Lung (tissue), 12 donors: ENCODE data around the gene ATP12A. TPM values are rescaled to one million over a fixed set of nuclear protein-coding genes. Genes with fewer than 3 reads are reported as not detected.

Experiments used
- ATAC-seq: fragments of 200-7000 bp; cut with Tn5 transposase; one replicate; pipeline ENCODE4 v1.9.1; 2020; ENCODE audit warnings: moderate number of reproducible peaks; ENCODE audit not compliant: insufficient read depth, low FRiP score
- DNase-seq, 3 donors: peaks; one replicate each; pipeline ENCODE4 v3.0.0-alpha.2; 2013 to 2017
- H3K27ac ChIP-seq, 2 donors: one replicate each; pipeline ENCODE4 v1.5.1; 2013; ENCODE audit warnings: mild to moderate bottlenecking in 2 of 2, moderate library complexity in 2 of 2, control low read depth in 1 of 2, inconsistent platforms in 1 of 2, low read depth in 1 of 2, low read length in 1 of 2
- H3K27me3 ChIP-seq, 3 donors: one replicate each; pipeline ENCODE4 v1.5.1; 2013; ENCODE audit warnings: low read length in 2 of 3; ENCODE audit not compliant: control insufficient read depth in 3 of 3, insufficient read depth in 3 of 3
- H3K36me3 ChIP-seq, 4 donors: one replicate each; pipeline ENCODE4 v1.5.1; 2013; ENCODE audit warnings: low read length in 4 of 4, mild to moderate bottlenecking in 1 of 4, moderate library complexity in 1 of 4; ENCODE audit not compliant: control insufficient read depth in 4 of 4, insufficient read depth in 4 of 4
- H3K4me1 ChIP-seq, 5 donors: one replicate each; pipeline ENCODE4 v1.5.1; 2013; ENCODE audit warnings: low read length in 5 of 5, mild to moderate bottlenecking in 2 of 5, moderate library complexity in 1 of 5; ENCODE audit not compliant: control insufficient read depth in 5 of 5, insufficient read depth in 5 of 5
- H3K4me3 ChIP-seq: one replicate; pipeline ENCODE4 v1.5.1; 2013; ENCODE audit warnings: mild to moderate bottlenecking, control low read depth, moderate library complexity
- H3K9ac ChIP-seq, 2 donors: one replicate each; pipeline ENCODE4 v1.5.1; 2013; ENCODE audit warnings: low read length in 2 of 2, control low read depth in 1 of 2; ENCODE audit not compliant: insufficient read depth in 1 of 2
- H3K9me3 ChIP-seq, 4 donors: one replicate each; pipeline ENCODE4 v1.5.1; 2013; ENCODE audit warnings: low read length in 3 of 4, mild to moderate bottlenecking in 1 of 4, moderate library complexity in 1 of 4; ENCODE audit not compliant: control insufficient read depth in 4 of 4, insufficient read depth in 3 of 4
- WGBS, 2 donors: extraction: QIAGEN DNeasy Blood & Tissue Kit; methylation state at CpG; one replicate each; pipeline ENCODE4 v1.1.7; 2013; 5-methylcytosine and 5-hydroxymethylcytosine counted together
- polyA plus RNA-seq, 2 donors: library from polyadenylated mRNA; stranded (reverse); fragments of 200-250 nt; gene quantifications; one replicate each; pipeline ENCODE4 v1.2.1, GENCODE V29; 2013
- total RNA-seq, 2 donors: library from RNA; depleted of rRNA in 1 of 2; stranded (reverse); fragments of >200 nt in 1 of 2; gene quantifications; one replicate each; pipeline ENCODE4 v1.2.1, GENCODE V29; 2014 to 2021
- TF ChIP-seq, protein P1 (sequence below): IDR thresholded peaks from 2 replicates; pipeline ENCODE4 v1.5.1; 2012; ENCODE audit warnings: mild to moderate bottlenecking; ENCODE audit errors: control extremely low read depth, extremely low read depth
- donor health status: control.
- donor health status: control.
- donor health status: Bipolar disorder and iron deficiency.
- donor health status: healthy.
- donor health status: DM: yes; HTN: yes; CAD: no.

The ATP12A gene
- total and polyA plus RNA-seq, 4 donors = 0.40 to 11.7 (median 2.2) TPM

GRCh38 chr13:24699541-24699940, 19.3 kb downstream of the ATP12A start:
- no peaks in the 10 kb centered on the region for H3K4me1 ChIP-seq
- 83 to 87% methylated on average over 5 of the region's 5 CpGs for WGBS, 2 donors
- DNase-seq = no peak
- ATAC-seq = no peak
- H3K4me3 ChIP-seq = no peak overlapping the region
- H3K27ac ChIP-seq = no peak overlapping the region
- TF ChIP-seq, protein P1, sequence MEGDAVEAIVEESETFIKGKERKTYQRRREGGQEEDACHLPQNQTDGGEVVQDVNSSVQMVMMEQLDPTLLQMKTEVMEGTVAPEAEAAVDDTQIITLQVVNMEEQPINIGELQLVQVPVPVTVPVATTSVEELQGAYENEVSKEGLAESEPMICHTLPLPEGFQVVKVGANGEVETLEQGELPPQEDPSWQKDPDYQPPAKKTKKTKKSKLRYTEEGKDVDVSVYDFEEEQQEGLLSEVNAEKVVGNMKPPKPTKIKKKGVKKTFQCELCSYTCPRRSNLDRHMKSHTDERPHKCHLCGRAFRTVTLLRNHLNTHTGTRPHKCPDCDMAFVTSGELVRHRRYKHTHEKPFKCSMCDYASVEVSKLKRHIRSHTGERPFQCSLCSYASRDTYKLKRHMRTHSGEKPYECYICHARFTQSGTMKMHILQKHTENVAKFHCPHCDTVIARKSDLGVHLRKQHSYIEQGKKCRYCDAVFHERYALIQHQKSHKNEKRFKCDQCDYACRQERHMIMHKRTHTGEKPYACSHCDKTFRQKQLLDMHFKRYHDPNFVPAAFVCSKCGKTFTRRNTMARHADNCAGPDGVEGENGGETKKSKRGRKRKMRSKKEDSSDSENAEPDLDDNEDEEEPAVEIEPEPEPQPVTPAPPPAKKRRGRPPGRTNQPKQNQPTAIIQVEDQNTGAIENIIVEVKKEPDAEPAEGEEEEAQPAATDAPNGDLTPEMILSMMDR = no peak
- peaks cover 0 to 3% (median 0%) of the 10 kb centered on the region in 4 donors for H3K9me3 ChIP-seq
- no peaks in the 10 kb centered on the region for H3K36me3 ChIP-seq
- H3K9ac ChIP-seq = no peak overlapping the region
- H3K27me3 ChIP-seq = no peaks in the 10 kb centered on the region

DNA sequence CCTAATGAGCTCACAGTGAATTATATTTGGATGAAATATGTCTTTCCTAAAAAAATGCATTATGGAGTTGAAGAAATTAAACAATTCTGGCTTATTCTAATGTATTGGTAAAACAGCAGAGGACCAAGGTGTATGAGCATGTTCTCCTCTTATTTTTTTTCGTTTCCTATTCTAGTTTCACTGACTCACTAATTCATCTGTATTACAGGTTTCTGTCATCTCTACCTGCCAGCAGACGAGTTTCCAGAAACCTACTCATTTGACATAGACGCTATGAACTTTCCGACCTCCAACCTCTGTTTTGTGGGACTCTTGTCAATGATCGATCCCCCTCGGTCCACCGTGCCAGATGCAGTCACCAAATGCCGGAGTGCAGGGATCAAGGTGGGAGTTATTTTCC, 20.3 kb downstream of the ATP12A start:
- no peak overlapping the region for H3K9ac ChIP-seq
- no peaks in the 10 kb centered on the region for H3K27me3 ChIP-seq
- DNase-seq = no peak
- TF ChIP-seq, protein P1 = no peak
- ATAC-seq = no peak
- H3K36me3 ChIP-seq = no peaks in the 10 kb centered on the region
- H3K4me1 ChIP-seq = no peaks in the 10 kb centered on the region
- H3K9me3 ChIP-seq = peaks cover 0 to 3% (median 0%) of the 10 kb centered on the region in 4 donors
- WGBS, 2 donors = 85 to 92% methylated on average over 8 of the region's 8 CpGs
- no peak overlapping the region for H3K4me3 ChIP-seq
- H3K27ac ChIP-seq = no peak overlapping the region

GRCh38 chr13:24706886-24707585, 26.8 kb downstream of the ATP12A start:
- H3K9ac ChIP-seq = no peak overlapping the region
- no peaks in the 10 kb centered on the region for H3K9me3 ChIP-seq
- H3K4me1 ChIP-seq = no peaks in the 10 kb centered on the region
- 91% methylated on average over 14 of the region's 14 CpGs for WGBS, 2 donors
- no peak overlapping the region for H3K27ac ChIP-seq
- no peaks in the 10 kb centered on the region for H3K36me3 ChIP-seq
- H3K27me3 ChIP-seq = no peaks in the 10 kb centered on the region
- DNase-seq = no peak
- H3K4me3 ChIP-seq = no peak overlapping the region
- ATAC-seq = no peak
- TF ChIP-seq, protein P1 = no peak
